HL-60 (cell line): Measurements from ENCODE around the gene GAS2.

Experiments used
- CTCF ChIP-seq: IDR thresholded peaks from one replicate; pipeline ENCODE4 v1.5.1; 2011; ENCODE audit warnings: low read length, control low read depth, inconsistent platforms; ENCODE audit not compliant: insufficient read depth
- GABPA ChIP-seq: IDR thresholded peaks from 2 replicates; pipeline ENCODE4 v1.6.1; 2012; ENCODE audit warnings: low read depth
- POLR2AphosphoS5 ChIP-seq: IDR thresholded peaks from 2 replicates; pipeline ENCODE4 v1.6.1; 2012; ENCODE audit warnings: low read depth
- REST ChIP-seq: IDR thresholded peaks from 2 replicates; pipeline ENCODE4 v1.6.1; 2012; ENCODE audit warnings: low read depth; ENCODE audit not compliant: insufficient replicate concordance
- SPI1 ChIP-seq: IDR thresholded peaks from 2 replicates; pipeline ENCODE4 v1.6.1; 2012; ENCODE audit warnings: low read depth, mild to moderate bottlenecking, borderline replicate concordance

- TF ChIP-seq CTCF = no peak
- TF ChIP-seq REST = no peak
- no peak for TF ChIP-seq POLR2AphosphoS5
- TF ChIP-seq GABPA = no peak
- no peak for TF ChIP-seq SPI1
These were observed 30.7 kb upstream of the GAS2 start for GRCh38 chr11:22635689-22636088.
